Central memory CD8-positive, alpha-beta T cell (primary cell): Measurements from ENCODE around the gene GNAT1.
A peak's percentile ranks its signal among the peaks of the same experiment; 100 is the strongest.
"Not testable (repeated sequence)": the region's sequence is repeated elsewhere in the genome, so short reads cannot be mapped to it uniquely, and the experiment has no call there.

Source experiments
- ATAC-seq: fragments of 150-1000 bp; cut with Tn5 transposase; replicated peaks from 2 replicates; pipeline ENCODE4 v1.10.0; 2022; ENCODE audit warnings: mild to moderate bottlenecking, moderate FRiP score, moderate number of reproducible peaks; ENCODE audit not compliant: poor library complexity, severe bottlenecking; ENCODE audit errors: extremely low read depth
- DNase-seq, 2 donors: peaks; one replicate each; pipeline ENCODE4 v3.0.0; 2021; ENCODE audit warnings: low spot score in 2 of 2
- H3K27ac Mint-ChIP-seq: one replicate; pipeline ENCODE4 v1.8.0; 2022; ENCODE audit warnings: low read depth, mild to moderate bottlenecking, moderate library complexity, mixed read lengths
- H3K27me3 Mint-ChIP-seq: one replicate; pipeline ENCODE4 v1.8.0; 2022; ENCODE audit warnings: mixed read lengths
- H3K36me3 Mint-ChIP-seq: one replicate; pipeline ENCODE4 v1.8.0; 2022; ENCODE audit warnings: mild to moderate bottlenecking, moderate library complexity, mixed read lengths; ENCODE audit not compliant: insufficient read depth
- H3K4me1 Mint-ChIP-seq: one replicate; pipeline ENCODE4 v1.8.0; 2022; ENCODE audit warnings: mixed read lengths
- H3K4me3 Mint-ChIP-seq: one replicate; pipeline ENCODE4 v1.8.0; 2022; ENCODE audit warnings: mild to moderate bottlenecking, moderate library complexity, mixed read lengths
- H3K9me3 Mint-ChIP-seq: one replicate; pipeline ENCODE4 v1.8.0; 2022; ENCODE audit warnings: mixed read lengths

Gene GNAT1

GRCh38 chr3:50238549-50239026 lies 47.2 kb downstream of the GNAT1 start:
- ATAC-seq (no peak), DNase-seq (no peak)
- H3K27ac Mint-ChIP-seq: peak overlapping the region; percentile 95
- peaks cover 33% of the 10 kb centered on the region for H3K36me3 Mint-ChIP-seq
- peaks cover 63% of the 10 kb centered on the region for H3K4me1 Mint-ChIP-seq
- no peaks in the 10 kb centered on the region for H3K27me3 Mint-ChIP-seq
- H3K9me3 Mint-ChIP-seq: no peaks in the 10 kb centered on the region
- H3K4me3 Mint-ChIP-seq: peak overlapping the region; percentile 99

- Mint-ChIP-seq H3K4me1 (peaks cover 69% of the 10 kb centered on the region), H3K27ac (peak overlapping the region; percentile 88), H3K4me3 (peak overlapping the region; percentile 99), H3K9me3 (no peaks in the 10 kb centered on the region), H3K27me3 (no peaks in the 10 kb centered on the region), H3K36me3 (peaks cover 36% of the 10 kb centered on the region)
- DNase-seq (no peak), ATAC-seq (no peak)
These were observed 48.2 kb downstream of the GNAT1 start for GRCh38 chr3:50239649-50240048.

DNA sequence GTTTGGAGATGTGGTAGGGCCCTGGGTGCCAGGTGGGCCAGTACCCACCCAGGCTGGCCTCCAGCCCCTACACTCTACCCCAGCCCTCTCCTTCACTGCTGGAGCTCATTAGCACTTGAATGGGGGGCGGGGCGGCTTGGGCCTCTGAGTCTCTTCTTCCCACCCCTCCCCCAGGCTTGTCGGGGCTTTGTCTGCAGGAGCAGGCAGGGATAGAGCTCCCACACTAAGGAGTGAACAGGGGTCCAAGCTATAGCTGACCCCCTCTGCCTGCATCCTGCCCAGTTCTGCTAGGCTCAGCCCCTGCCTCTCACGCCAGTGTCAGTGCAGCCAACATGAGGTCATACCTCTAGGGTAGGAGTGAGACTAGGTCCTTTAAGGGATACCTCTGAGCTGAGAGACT lies 49.8 kb downstream of the GNAT1 start:
- peaks cover 40% of the 10 kb centered on the region for H3K36me3 Mint-ChIP-seq
- no peak for ATAC-seq

GRCh38 chr3:50241713-50242380 lies 50.4 kb downstream of the GNAT1 start:
- Mint-ChIP-seq H3K27me3 (no peaks in the 10 kb centered on the region), H3K36me3 (peaks cover 42% of the 10 kb centered on the region), H3K9me3 (no peaks in the 10 kb centered on the region), H3K4me3 (peak overlapping the region; percentile 80), H3K27ac (peak overlapping the region; percentile 88), H3K4me1 (peaks cover 80% of the 10 kb centered on the region)
- DNase-seq: no peak
- ATAC-seq: no peak

More for the DNA sequence above, 49.8 kb downstream of the GNAT1 start:
- peaks cover 75% of the 10 kb centered on the region for H3K4me1 Mint-ChIP-seq
- peak overlapping the region; percentile 88 for H3K27ac Mint-ChIP-seq
- no peak for DNase-seq
- H3K9me3 Mint-ChIP-seq: no peaks in the 10 kb centered on the region
- H3K27me3 Mint-ChIP-seq: no peaks in the 10 kb centered on the region
- H3K4me3 Mint-ChIP-seq: peak overlapping the region; percentile 80

GRCh38 chr3:50242381-50242770 lies 51.0 kb downstream of the GNAT1 start:
- H3K36me3 Mint-ChIP-seq: peaks cover 41% of the 10 kb centered on the region
- no peak for ATAC-seq
- H3K9me3 Mint-ChIP-seq: no peaks in the 10 kb centered on the region
- H3K27me3 Mint-ChIP-seq: no peaks in the 10 kb centered on the region
- H3K27ac Mint-ChIP-seq: peak overlapping the region; percentile 88
- no peak for DNase-seq
- peaks cover 80% of the 10 kb centered on the region for H3K4me1 Mint-ChIP-seq
- H3K4me3 Mint-ChIP-seq: peak overlapping the region; percentile 80

GRCh38 chr3:50242851-50243542 lies 51.6 kb downstream of the GNAT1 start:
- Mint-ChIP-seq H3K4me3 (peak overlapping the region; percentile 80), H3K27ac (peak overlapping the region; percentile 88), H3K27me3 (no peaks in the 10 kb centered on the region), H3K9me3 (no peaks in the 10 kb centered on the region), H3K36me3 (peaks cover 37% of the 10 kb centered on the region), H3K4me1 (peaks cover 79% of the 10 kb centered on the region)
- DNase-seq: peak in 1 of 2 donors; percentile 19
- no peak for ATAC-seq

- Mint-ChIP-seq H3K4me3 (peak overlapping the region; percentile 80), H3K36me3 (peaks cover 34% of the 10 kb centered on the region), H3K27me3 (no peaks in the 10 kb centered on the region), H3K9me3 (no peaks in the 10 kb centered on the region), H3K4me1 (peaks cover 78% of the 10 kb centered on the region), H3K27ac (peak overlapping the region; percentile 88)
- no peak for DNase-seq
- no peak for ATAC-seq
These were observed 52.1 kb downstream of the GNAT1 start for GRCh38 chr3:50243543-50243895.

DNA sequence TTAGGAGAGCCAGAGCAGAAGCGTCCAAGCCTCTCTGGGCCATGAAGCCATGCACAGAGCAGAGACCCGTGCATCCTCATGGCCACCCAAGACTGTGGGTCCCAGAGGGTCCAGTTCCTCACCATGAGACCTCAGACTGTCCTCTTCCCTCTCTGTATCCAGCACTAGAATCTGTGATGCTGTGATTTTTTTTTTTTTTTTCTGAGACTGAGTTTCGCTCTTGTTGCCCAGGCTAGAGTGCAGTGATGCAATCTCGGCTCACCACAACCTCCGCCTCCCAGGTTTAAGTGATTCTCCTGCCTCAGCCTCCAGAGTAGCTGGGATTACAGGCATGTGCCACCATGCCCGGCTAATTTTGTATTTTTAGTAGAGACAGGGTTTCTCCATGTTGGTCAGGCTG lies 53.4 kb downstream of the GNAT1 start:
- ATAC-seq, H3K9me3 Mint-ChIP-seq, H3K27ac Mint-ChIP-seq, DNase-seq, H3K27me3 Mint-ChIP-seq: not testable (repeated sequence)
- Mint-ChIP-seq H3K36me3 (peaks cover 35% of the 10 kb centered on the region), H3K4me3 (peak overlapping the region; percentile 79), H3K4me1 (peaks cover 67% of the 10 kb centered on the region)

DNA sequence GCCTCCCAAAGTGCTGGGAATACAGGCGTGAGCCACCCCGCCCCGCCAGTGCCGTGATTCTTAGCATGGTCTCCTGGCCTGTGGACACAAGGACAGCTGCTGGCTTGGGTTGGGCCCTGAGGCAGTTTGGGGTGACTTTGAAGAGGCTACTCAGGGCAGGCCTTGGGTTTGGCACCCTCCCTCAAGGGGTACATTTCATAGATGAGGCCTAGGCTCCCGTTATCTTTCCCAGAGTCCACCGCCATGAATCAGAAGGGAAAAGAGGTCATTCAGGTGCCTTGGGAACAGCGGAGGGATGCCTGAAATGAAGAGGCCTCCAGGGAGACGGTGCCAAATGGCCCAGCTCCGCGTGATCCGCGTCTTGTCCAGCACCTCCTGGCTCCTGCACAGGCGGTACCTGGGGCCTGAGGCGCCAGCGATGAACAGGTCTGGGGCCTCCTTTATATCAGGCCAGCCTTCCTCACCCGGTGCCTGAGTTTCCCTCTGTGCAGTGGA lies 53.9 kb downstream of the GNAT1 start:
- H3K4me1 Mint-ChIP-seq: peaks cover 66% of the 10 kb centered on the region
- H3K4me3 Mint-ChIP-seq: peak overlapping the region; percentile 79
- H3K36me3 Mint-ChIP-seq: peaks cover 35% of the 10 kb centered on the region
- H3K27ac Mint-ChIP-seq: peak overlapping the region; percentile 91
- ATAC-seq (no peak), DNase-seq (no peak)
- H3K27me3 Mint-ChIP-seq: no peaks in the 10 kb centered on the region
- no peaks in the 10 kb centered on the region for H3K9me3 Mint-ChIP-seq

- H3K27me3 Mint-ChIP-seq: no peaks in the 10 kb centered on the region
- peak; percentile 90 to 98 for DNase-seq
- H3K4me3 Mint-ChIP-seq: peak overlapping the region; percentile 79
- peak overlapping the region; percentile 91 for H3K27ac Mint-ChIP-seq
- peak; percentile 91 for ATAC-seq
- H3K9me3 Mint-ChIP-seq: no peaks in the 10 kb centered on the region
- H3K36me3 Mint-ChIP-seq: peaks cover 41% of the 10 kb centered on the region
- H3K4me1 Mint-ChIP-seq: peaks cover 71% of the 10 kb centered on the region
These were observed 54.6 kb downstream of the GNAT1 start for GRCh38 chr3:50245831-50246516.

DNA sequence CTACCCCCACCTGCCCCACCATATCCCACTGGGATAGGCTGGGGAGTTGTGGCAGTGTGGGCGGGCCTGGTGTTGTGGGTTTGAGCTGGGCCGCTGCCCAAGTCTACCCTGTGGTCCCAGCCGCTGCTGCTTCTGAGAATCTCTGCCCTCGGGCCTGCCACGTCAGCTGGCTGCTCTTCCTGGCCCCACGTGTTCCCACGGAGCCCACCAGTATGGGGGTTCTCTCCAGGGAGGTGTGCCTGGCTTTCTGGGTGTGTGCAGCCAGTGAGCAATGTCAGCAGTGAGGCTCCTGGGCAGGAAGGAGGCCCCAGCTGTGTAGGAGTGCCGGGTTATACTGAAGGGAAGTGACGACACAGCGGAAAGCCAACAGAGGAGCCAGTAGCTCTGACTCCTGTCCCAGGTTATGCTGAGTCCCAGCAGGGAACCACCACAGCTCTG lies 55.1 kb downstream of the GNAT1 start:
- H3K36me3 Mint-ChIP-seq: peaks cover 44% of the 10 kb centered on the region
- DNase-seq (peak; percentile 51 to 69), ATAC-seq (peak; percentile 87)
- peaks cover 70% of the 10 kb centered on the region for H3K4me1 Mint-ChIP-seq
- no peaks in the 10 kb centered on the region for H3K9me3 Mint-ChIP-seq
- peak overlapping the region; percentile 91 for H3K27ac Mint-ChIP-seq
- H3K27me3 Mint-ChIP-seq: no peaks in the 10 kb centered on the region
- H3K4me3 Mint-ChIP-seq: peak overlapping the region; percentile 79
